Putamen (tissue), 1 donor: ENCODE measurements around the gene ACVR1B.

Experiments used
- DNase-seq: peaks from one replicate; pipeline ENCODE4 v3.0.0-alpha.2; 2016; ENCODE audit warnings: low spot score

ACVR1B gene

DNA sequence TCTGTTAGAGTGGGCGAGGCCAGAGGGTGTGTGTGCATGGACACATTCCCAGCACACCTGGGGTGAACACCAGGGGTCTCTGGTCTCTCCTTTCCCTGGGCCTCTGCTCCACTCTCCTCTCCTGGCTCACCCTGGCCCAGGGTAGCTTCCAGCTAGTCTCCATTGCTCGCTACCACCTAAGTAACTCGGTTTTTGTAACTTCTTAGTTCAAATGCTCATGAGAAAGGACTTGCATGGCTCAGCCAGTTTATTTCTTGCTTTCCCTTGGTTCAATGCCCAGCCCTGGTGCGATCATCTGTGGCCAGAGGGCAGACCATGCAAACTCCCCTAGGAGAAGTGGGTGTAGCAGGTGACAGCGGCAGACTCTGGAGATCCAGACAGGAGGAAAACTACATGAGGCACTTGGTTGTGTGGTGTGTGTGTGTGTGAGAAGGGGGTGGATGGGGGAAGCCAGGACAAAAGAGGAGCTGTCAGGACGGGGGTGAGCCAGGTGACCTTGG, 8.9 kb upstream of the ACVR1B start:
- DNase-seq = no peak

DNA sequence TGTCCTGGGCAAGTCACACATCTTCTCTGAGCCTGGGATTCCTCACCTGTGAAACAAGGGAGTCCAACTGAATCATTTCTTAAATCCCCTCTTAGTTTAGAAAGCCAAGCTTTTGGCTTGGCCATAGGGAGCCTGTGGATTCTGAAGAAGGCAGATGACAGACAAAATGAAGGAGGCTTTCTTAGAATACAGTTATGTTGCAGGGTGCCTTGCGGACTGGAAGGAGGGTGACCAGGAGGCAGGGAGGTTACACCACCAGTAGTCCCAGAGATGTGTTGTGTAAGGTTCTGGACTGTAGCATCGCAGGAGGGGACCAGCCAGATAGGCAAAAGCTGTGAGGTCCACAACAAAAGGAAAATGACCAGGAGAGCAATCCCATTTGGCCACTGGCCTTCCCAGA, 8.2 kb upstream of the ACVR1B start:
- no peak for DNase-seq

DNA sequence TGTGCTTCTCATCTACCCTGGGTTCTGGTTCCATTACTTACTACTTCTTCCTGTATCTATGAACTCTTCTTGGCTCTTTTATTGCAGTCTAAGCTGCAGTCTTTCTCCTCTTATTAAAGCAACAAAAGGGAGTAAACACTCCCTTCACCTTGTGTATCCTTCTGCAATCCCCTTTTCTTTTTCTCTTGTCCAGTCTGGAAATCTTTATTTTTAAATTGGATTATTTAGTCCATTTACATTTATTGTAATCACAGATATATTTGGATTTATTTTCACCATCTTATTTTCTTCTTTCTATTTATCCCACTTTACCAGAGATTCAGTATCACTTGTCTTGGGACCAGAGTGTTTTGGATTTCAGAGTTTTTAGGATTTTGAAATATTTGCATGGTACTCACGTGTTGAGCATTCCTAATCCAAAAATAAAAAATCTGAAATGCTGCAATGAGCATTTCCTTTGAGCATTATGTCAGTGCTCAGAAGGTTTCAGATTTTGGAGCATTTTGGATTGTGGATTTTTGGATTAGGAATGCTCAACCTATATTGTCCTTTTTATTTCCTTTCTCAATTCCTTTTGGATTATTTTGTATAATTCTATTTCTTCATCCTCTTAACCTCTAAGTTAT, 6.8 kb upstream of the ACVR1B start:
- no peak for DNase-seq

DNA sequence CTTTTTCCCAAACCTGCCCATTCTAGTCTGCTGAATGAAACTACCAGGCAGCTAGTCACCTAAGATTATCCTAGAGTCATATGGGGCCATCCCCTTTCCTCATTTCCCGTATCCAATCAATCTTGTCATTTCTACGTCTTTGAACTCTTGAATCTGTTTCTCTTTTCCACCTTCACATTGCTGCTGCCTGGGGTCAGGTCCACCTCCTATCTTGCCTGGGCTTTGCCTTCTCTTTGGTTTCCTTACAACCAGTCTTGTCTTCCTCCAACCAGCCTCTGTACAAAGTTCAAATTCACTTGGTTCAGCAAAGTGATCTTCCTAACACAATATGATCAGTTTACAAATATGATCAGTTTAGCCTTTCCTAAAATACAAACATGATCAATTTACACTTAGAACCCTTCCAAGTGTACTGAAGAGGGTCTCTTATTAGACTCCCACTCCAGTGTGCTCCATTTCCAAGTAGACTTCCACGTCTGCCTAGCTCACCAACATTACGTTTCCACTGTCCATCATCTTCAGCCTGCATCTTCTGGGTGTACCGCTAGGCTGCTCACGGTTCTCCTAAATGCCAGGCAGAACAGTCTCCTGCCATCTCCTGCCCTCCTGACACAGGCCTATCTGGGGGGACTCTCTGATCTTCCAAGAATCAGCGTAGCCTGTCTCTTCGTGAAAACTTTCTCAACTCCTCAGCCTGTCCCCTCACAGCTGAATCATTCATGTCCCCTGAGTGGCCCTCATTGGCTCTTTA, 4.1 kb upstream of the ACVR1B start:
- DNase-seq = no peak

DNA sequence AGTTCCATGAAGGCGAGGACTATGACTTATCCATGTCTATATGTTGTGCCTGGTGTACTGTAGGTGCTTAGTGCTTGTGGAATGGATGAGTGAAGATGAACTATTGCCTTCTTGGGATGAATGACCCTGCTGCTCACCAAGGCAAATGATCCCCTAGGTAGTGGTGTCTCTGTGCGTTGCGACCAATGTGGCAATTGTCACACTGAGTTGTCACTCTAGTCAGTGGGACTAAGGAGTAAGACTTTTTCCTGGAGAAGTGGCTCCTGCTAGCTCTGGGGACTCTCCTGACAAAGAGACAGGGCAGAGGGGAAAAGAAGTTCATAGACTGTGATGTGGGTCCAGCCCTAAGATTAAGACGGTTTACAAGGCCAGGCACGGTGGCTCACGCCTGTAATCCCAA, 3.4 kb upstream of the ACVR1B start:
- no peak for DNase-seq

DNA sequence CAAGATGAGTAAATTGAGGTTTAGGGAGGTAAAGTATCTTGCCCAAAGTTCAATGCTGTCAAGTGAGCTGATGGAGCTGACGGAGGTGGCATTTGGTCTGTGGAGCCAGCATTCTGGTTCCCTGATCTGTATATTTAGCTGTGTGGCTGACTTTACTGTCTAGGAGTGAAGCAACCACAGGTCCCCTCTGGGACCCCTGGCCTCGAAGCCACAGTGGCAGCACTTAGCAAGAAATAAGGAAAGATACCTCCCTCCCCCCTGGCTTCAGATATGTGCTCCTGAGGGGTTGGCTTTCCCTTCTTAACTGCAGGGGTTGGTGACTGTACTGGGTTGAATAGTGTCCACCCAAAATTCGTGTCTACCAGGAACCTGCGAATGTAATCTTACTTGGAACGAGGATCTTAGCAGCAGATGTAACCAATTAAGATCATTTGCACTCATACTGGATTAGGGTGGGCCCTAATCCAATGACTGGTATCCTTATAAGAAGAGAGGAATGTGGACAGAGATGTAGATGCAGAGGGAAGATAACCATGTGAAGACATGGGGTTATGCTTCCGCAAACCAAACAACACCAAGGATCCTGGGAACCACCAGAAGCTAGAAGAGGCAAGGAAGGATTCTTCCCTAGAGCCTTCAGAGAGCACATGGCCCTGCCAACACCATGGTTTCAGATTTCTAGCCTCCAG, 2.0 kb upstream of the ACVR1B start:
- DNase-seq = no peak

DNA sequence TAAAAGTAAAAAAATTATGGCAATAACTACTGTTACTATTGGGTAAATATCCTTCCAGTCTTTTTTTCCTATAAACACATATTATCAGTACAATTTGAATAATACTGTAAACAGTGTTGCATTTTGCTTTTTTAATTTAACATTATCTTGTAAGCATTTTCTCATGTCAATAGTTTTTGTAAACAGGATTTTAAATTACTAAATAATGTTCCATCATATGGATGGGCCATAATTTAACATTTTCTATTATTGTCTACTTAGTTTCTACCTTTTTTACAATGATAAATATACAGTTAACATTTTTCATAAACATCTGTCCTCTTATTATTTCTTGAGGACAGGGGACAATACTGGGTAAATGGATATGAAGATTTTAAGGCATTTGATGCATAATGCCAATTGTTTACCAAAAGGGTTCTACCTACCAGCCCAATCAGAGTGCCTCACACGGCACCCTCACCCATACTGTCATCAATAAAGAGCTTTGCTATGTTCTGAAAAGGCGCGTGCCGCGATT, 759 bp upstream of the ACVR1B start:
- DNase-seq = no peak

DNA sequence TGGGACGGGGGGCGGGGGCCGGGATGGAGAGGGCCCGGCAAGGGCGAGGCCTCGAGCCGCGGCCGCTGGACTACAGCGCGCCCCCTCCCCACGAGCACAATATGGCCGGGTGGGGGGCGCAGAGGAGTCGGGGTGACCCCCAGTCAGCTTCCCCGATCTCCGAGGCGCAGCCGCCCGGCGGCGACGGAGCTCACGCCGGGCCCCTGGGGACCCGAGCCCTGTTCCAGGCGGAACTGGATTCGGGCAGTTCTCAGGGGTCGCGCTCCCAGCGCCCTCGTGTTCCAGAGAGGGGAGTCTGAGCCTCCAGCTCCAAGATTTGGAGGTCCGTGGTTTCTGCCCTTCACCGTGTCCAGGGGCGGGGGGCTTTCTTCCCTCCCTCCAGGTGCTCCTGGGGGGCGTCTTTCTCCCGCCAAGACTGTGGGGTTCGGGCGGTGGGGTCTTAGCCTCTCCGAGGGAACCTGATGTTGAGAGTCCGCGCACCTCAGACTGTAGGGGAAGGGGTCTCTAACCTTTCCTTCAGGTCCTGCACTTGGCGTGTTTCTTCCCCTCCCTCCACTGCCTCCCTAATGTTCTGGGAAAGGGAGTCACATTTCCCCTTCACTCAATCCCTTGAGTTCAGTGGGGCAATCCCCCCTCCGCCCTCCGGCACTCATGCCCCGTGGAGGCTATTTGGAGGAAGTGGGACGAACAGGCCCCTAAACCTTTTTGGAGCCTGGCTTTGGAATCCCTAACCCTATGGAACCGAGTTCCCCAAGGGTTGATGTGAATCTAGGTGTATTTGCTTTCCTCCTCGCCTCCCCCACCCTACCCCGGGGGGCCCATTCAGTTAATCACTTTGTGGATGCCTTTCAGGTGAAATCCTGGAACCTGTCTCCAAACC, 584 bp downstream of the ACVR1B start:
- DNase-seq = no peak

DNA sequence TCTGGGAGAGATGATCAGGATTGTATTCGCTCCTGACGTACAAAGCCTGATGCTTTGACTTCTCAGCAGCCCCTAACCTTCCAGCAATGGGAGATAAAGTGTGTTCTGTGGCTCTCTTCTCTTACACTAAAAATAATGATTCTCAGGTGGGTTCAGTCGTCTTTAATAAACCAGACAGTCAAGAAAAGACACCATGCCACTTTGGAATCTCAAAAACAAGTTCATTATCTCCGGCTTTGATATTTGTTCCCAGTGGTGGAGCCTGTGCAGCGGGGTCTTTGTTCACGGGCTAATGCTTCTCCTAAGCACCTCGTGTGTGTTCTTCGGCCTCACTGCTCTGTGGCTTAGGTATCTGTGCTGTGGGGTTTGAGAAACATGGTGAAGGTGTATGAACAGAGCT, 1.6 kb downstream of the ACVR1B start:
- no peak for DNase-seq

DNA sequence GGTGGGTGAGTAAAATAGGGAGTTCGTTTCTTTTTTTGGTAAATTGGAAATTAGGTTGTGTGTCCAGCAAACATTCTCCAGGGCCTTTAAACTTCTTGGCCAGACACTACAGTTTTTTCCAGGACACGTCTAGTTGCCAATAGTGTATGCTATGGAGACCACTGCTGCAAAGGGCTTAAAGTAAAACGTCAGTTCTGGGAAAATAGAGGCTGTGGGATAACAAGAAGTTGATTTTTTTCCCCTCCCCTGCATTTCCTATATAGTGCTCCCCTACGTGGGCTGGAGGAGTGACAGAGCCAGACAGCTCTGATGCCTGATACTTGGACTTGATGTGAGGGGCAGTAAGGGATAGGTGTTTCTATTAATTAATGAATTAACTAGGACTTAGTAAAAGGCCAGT, 2.4 kb downstream of the ACVR1B start:
- DNase-seq = no peak

DNA sequence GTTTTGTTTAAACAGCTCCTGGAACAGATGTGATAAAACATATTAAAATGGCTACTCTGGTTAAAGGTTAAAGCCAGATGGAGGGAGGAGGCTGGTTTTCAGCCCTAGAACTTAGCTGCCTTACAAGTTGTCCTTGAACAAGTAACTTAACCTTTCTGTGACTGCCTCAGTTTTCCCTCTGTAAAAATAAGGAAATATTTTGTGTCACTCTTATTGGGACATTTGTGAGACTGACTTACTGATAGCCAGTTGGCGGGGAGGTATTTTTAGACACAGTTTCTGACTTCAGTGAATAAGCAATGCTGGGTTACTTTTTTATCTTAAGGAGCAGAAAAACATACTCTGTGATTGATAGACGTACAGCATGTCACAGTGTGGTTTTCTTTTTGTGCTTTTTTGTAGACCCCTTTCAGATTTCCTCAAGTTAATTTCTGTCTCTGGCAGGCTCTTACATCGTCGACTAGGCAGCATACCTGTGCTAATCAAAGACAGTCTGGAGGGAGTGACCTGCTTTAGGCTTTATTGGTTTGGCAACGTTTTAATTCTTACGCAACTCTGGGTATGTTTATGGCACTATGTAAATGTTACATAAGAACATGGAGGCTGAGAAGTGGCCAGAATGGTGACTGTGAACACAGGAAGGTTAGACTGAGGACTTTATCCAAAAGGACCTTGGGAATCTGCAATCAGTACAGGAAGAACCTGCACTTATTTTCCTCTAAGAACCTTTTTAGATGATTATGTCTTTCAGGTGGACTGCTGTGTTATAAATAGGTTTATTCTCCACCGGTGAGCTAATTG, 3.3 kb downstream of the ACVR1B start:
- DNase-seq = no peak

DNA sequence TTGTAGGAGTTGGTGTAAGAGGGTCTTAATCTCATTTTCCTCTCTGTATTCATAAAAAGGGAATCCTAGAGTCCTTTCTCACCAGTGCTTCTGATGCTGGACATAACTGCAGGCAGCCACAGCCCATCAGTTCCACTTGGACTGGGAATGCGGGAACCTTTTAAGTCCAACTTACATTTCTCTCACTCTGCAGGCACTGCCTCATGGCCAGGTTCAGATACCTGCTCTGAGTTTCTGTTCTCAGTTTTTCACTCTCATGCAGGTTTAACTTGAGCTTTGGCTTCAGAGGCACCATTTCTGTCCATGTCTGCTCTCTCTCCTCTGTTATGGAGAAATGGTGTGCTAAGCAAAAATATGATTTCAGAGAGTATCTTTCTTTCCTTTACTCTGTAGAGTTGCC, 4.2 kb downstream of the ACVR1B start:
- no peak for DNase-seq

DNA sequence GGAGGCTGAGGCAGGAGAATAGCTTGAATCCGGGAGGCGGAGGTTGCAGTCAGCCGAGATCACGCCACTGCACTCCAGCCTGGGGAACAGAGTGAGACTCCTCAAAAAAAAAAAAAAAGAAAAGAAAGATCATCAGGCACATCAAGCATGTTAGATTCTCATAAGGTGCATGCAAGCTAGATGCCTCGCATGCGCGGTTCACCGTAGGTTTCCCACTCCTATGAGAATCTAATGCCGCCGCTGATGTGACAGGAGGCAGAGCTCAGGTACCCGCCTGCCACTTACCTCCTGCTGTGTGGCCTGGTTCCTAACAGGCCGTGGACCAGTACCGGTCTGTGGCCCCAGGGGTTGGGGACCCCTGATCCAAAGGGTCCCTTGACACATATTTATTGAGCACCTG, 7.0 kb downstream of the ACVR1B start:
- no peak for DNase-seq

DNA sequence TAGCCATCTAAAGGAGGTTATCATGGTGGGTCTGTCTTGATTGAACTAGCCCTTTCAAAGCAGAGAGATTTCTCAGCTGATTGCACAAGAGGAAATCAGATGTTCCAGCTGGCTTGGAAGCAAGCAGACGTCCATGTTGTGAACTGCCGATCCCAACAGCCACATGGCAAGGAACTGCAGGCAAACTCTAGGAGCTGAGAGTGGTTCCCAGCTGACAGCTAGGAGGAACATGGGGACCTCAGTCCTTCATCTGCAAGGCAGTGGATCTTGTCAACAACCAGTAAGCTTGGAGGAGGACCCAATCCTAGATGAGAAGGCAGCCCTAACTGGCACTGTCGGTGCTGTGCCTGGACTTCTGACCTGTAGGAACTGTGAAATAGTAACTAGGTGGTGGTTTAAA, 7.7 kb downstream of the ACVR1B start:
- no peak for DNase-seq

DNA sequence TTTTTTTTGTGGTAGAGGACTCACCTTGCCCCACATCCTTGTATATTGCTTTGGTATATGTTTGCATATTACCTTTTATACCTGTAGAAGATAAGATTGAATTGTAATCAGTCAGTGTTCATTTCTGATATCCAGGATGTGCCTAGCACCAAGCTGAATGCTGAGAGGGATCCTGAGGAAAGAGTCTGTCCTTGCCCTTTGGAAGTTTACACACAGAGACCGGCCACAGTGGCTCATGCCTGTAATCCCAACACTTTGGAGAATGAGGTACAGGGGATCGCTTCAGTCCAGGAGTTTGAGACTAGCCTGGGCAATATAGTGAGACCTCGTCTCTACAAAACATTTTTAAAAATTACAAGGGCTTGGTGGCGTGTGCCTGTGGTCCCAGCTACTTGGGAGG, 8.4 kb downstream of the ACVR1B start:
- no peak for DNase-seq

DNA sequence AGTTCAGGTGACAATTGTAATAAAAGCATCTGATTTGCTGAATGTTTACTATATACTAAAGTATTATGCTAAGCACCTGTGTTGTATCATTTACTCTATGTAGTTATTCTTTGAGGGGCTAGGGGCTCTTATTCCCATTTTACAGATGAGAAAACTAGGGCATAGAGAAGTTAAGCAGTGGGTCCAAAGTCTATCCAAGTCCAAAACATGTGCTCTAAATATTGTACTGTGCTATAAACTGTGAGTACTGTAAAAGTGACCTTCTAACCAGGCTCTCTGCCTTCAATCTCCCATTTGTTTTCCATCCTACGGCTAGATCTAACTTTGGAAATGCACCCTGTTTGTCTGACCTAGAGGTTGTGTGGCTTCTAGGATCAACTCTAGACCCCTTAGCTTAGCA, 9.0 kb downstream of the ACVR1B start:
- DNase-seq = no peak

DNA sequence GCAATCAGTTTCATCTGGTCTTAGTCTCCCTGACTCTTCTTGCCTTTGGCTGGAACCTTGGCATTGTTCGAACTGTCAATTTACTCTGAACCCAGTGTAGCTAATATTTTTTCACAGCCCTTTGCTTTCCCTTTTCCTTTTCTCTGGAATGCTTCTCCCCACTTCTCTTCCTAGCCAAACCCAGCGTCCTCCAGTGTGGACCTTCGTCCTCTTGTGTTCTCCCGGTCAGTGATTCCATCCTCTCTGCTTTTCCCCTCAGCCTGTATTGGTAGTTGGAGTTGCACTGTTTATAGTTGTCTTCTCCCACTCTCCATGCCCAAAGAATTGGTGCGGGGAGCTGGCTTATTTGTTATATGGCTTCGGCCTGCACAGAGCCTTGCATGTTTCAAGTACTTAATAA, 9.4 kb downstream of the ACVR1B start:
- DNase-seq = no peak

DNA sequence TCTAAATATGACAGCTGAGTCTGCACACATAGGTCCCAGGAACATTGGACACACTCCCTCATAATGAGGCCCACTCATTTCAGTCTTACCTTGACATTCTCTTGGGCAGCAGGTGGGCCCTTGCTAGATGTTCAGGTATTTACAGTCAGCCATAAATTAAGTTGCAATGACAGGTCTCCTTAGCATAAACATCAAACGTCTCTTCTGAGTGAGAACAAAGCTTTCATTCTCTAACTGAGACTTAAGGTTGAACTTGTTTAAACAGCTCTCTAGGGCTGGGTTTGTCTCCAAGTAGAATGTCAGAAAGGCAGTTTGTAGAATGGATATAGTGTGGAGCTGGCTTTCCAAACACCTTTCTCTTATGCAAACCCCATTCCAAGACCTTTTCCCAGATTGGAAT, 10.3 kb downstream of the ACVR1B start:
- no peak for DNase-seq

DNA sequence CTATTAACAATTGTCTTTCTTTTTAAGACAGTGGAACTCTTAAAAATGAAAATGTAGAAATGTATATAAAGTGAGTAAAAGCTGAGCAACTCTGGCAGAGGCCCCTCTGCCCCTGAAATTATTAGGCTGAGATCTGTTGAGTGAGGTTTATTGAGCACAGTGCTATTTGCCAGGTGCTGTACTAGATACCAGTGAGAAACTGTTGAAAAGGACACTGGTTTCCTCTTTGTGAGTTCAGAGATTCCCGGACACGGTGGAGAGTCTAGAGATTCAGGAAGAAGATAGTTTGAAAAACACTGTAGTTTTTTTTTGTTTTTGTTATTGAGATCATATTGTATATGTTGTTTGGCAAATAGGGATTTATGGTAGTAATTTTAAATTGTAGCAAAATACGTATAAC, 11.2 kb downstream of the ACVR1B start:
- DNase-seq = no peak

DNA sequence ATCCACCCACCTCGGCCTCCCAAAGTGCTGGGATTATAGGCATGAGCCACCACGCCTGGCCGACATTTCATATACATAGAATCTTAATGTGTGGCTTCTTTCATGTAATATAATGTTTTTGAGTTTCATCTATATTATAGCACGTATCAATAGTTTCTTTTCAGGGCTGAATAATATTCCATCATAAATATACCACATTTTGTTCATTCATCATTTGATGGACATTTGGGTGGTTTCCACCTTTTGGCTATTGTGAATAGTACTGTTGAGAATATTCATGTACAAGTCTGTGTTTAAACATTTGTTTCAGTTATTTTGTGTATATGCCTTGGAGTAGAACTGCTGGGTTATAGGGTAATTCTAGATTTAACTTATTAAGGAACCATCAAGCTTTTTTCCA, 12.0 kb downstream of the ACVR1B start:
- no peak for DNase-seq

DNA sequence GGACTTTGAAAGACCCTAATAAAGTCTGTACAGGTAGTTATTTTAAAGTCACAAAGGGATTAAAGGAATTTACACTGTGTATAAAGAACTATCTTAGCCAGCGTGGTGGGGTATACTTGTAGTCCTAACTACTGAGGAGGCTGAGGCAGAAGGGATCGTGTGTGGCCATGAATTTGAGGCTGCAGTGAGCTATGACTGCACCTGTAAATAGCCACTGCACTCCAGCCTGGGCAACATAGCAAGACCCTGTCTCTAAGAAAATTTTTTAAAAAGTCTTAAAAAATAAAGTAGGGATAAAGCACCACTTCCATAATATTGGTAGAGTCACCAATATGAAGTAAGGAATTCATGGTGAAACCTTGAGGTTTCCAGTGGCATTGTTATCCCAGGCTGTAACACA, 18.1 kb downstream of the ACVR1B start:
- DNase-seq = no peak
